HepG2 (cell line): ENCODE measurements around the gene SNX21. TPM values are rescaled to one million over a fixed set of nuclear protein-coding genes. Genes with fewer than 3 reads are reported as not detected.
A peak's percentile ranks its signal among the peaks of the same experiment; 100 is the strongest.

ENCODE experiments used
- ATAD3A ChIP-seq: sonication (generic); formaldehyde crosslinking; IDR thresholded peaks from 2 replicates; pipeline ENCODE4 v1.4.0; 2020; ENCODE audit warnings: missing genetic modification reagents
- ATF7 ChIP-seq, 2 experiments: fragments of 450-650 bp in 1 of 2; sonication (generic) in 1 of 2; formaldehyde crosslinking in 1 of 2; IDR thresholded peaks; 2 replicates each; pipeline versions ENCODE4 v1.4.0 to v1.6.1; 2016 to 2020; ENCODE audit warnings: antibody characterized with exemption in 1 of 2, mild to moderate bottlenecking in 1 of 2, missing genetic modification reagents in 1 of 2
- BRCA1 ChIP-seq: sonication (generic); formaldehyde crosslinking; IDR thresholded peaks from 2 replicates; pipeline ENCODE4 v1.4.0; 2020; ENCODE audit warnings: missing genetic modification reagents
- CAMTA2 ChIP-seq: sonication (generic); formaldehyde crosslinking; IDR thresholded peaks from 2 replicates; pipeline ENCODE4 v1.4.0; 2020; ENCODE audit warnings: mild to moderate bottlenecking, missing genetic modification reagents, borderline replicate concordance
- HDAC6 ChIP-seq: fragments of 200-600 bp; sonication (generic); IDR thresholded peaks from 2 replicates; pipeline ENCODE4 v1.7.0; 2017; ENCODE audit warnings: mild to moderate bottlenecking, antibody characterized with exemption, low read length, low read depth
- KDM1A ChIP-seq: IDR thresholded peaks from 2 replicates; pipeline ENCODE4 v1.6.1; 2016; ENCODE audit warnings: missing compliant biosample characterization
- KIAA2018 ChIP-seq: sonication (generic); formaldehyde crosslinking; IDR thresholded peaks from 2 replicates; pipeline ENCODE4 v1.5.0; 2020; ENCODE audit warnings: mild to moderate bottlenecking, missing genetic modification reagents, borderline replicate concordance
- KLF13 ChIP-seq: sonication (generic); formaldehyde crosslinking; IDR thresholded peaks from 2 replicates; pipeline ENCODE4 v1.4.0; 2020; ENCODE audit warnings: mild to moderate bottlenecking, missing genetic modification reagents
- LRRFIP1 ChIP-seq: sonication (generic); formaldehyde crosslinking; conservative IDR thresholded peaks from 2 replicates; pipeline ENCODE4 v1.4.0; 2020; ENCODE audit warnings: missing genetic modification reagents
- RAD21 ChIP-seq: fragments of 450-650 bp; formaldehyde crosslinking; IDR thresholded peaks from 2 replicates; pipeline ENCODE4 v1.5.0; 2020; ENCODE audit warnings: mild to moderate bottlenecking
- TAF1 ChIP-seq: sonication (generic); formaldehyde crosslinking; IDR thresholded peaks from 2 replicates; pipeline ENCODE4 v1.4.0; 2020; ENCODE audit warnings: missing genetic modification reagents
- TFAP4 ChIP-seq: sonication (generic); IDR thresholded peaks from 2 replicates; pipeline ENCODE4 v1.6.1; 2016; ENCODE audit warnings: low read depth, borderline replicate concordance
- ZIK1 ChIP-seq: sonication (generic); formaldehyde crosslinking; IDR thresholded peaks from 2 replicates; pipeline ENCODE4 v1.5.0; 2020; ENCODE audit warnings: mild to moderate bottlenecking, low read depth, missing genetic modification reagents, borderline replicate concordance
- ZKSCAN5 ChIP-seq: sonication (generic); formaldehyde crosslinking; IDR thresholded peaks from 2 replicates; pipeline ENCODE4 v1.5.1; 2020; ENCODE audit warnings: mild to moderate bottlenecking, missing genetic modification reagents
- ZNF382 ChIP-seq: sonication (generic); formaldehyde crosslinking; IDR thresholded peaks from 2 replicates; pipeline ENCODE4 v1.5.0; 2020; ENCODE audit warnings: missing genetic modification reagents, mild to moderate bottlenecking, borderline replicate concordance
- ZNF431 ChIP-seq: sonication (generic); formaldehyde crosslinking; IDR thresholded peaks from 2 replicates; pipeline ENCODE4 v1.9.0; 2022; ENCODE audit warnings: missing genetic modification reagents, low read depth, mild to moderate bottlenecking, borderline replicate concordance
- ZNF644 ChIP-seq: IDR thresholded peaks from 2 replicates; pipeline ENCODE4 v1.6.1; 2016; ENCODE audit warnings: low read depth
- polyA plus RNA-seq, 8 experiments: library from polyadenylated mRNA; depleted of rRNA in 3 of 8; stranded (reverse) in 7 of 8; unstranded in 1 of 8; fragments of >200 nt; fragmentation: Illumina TruSeq in 4 of 8; extraction: Trizol in 4 of 8; gene quantifications; 2 replicates each; pipeline versions ENCODE4 v1.2.1 to v1.2.3, GENCODE V29; 2011 to 2016; ENCODE audit warnings: low read depth in 4 of 8, missing spikeins in 1 of 8, mixed read lengths in 1 of 8; ENCODE audit not compliant: insufficient read depth in 1 of 8
- total RNA-seq, 5 experiments: library from RNA; depleted of rRNA; stranded (reverse); fragments of >200 nt; fragmentation: Illumina TruSeq; extraction: Trizol; gene quantifications; 2 replicates each; pipeline ENCODE4 v1.2.3, GENCODE V29; 2016; ENCODE audit warnings: low read depth in 1 of 5

SNX21 gene
- total and polyA plus RNA-seq, 2 of the 13 experiments (the other 11 are each of a cell fraction or from before 2014, with no cell fraction given), result 7.7 to 12.8 TPM

GRCh38 chr20:45823949-45824835 is 9.4 kb upstream of the SNX21 start (continued):
- TF ChIP-seq LRRFIP1 (CRISPR knock-in tag) (no peak), ZNF382 (no peak), KDM1A (CRISPR knock-in tag) (0 out of 2 replicates have a peak, but pooled peaks have one; percentile 41), ZNF431 (CRISPR knock-in tag) (no peak), RAD21 (CRISPR knock-in tag) (peak; percentile 94), HDAC6 (no peak), ZNF644 (CRISPR knock-in tag) (no peak), CAMTA2 (CRISPR knock-in tag) (no peak), TAF1 (no peak), BRCA1 (CRISPR knock-in tag) (no peak), ATAD3A (CRISPR knock-in tag) (no peak), ATF7 (IDR thresholded peaks at IDR 0.05) (no peak), ATF7 (CRISPR knock-in tag; IDR thresholded peaks at IDR 0.05) (no peak), KIAA2018 (no peak), ZIK1 (CRISPR knock-in tag) (0 out of 2 replicates have a peak, but pooled peaks have one; percentile 51), ZKSCAN5 (no peak), KLF13 (no peak), TFAP4 (no peak)
